Loucy (cell line): ENCODE results near the gene LYSET.
"Not testable (repeated sequence)": the region's sequence is repeated elsewhere in the genome, so short reads cannot be mapped to it uniquely, and the experiment has no call there.

Experiments
- EZH2phosphoT487 ChIP-seq: fragments of 200-600 bp; IDR thresholded peaks from 2 replicates; pipeline ENCODE4 v1.6.1; 2018; ENCODE audit warnings: antibody characterized with exemption, mild to moderate bottlenecking, moderate library complexity, borderline replicate concordance
- TF ChIP-seq, protein P1 (sequence below): fragments of 200-600 bp; sonication (generic); conservative IDR thresholded peaks from 2 replicates; pipeline ENCODE4 v1.5.1; 2014; ENCODE audit warnings: mild to moderate bottlenecking, antibody characterized with exemption, low read length

DNA sequence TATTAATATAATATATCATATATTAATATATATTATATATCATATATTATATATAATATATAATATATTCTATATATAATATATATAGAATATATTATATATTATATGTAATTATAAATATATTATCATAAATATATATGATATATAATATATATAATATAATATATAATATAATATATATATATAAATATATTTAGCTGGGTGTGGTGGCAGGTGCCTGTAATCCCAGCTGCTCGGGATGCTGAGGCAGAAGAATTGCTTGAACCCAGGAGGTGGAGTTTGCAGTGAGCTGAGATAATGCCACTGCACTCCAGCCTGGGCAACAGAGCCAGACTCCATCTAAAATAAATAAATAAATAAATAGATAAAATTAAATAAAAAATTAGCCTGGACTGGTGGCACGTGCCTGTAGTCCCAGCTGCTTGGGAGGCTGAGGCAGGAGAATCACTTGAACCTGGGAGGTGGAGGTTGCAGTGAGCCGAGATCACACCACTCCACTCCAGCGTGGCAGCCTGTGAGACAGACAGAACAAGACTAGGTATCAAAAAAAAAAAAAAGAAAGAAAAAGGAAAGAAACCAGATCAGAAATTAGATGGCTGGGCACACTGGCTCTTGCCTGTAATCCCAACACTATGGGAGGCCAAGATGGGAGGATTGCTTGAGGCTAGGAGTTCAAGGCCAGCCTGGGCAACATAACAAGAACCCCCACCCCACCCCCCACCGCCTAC lies 25.3 kb upstream of the LYSET start:
- TF ChIP-seq, protein P1, sequence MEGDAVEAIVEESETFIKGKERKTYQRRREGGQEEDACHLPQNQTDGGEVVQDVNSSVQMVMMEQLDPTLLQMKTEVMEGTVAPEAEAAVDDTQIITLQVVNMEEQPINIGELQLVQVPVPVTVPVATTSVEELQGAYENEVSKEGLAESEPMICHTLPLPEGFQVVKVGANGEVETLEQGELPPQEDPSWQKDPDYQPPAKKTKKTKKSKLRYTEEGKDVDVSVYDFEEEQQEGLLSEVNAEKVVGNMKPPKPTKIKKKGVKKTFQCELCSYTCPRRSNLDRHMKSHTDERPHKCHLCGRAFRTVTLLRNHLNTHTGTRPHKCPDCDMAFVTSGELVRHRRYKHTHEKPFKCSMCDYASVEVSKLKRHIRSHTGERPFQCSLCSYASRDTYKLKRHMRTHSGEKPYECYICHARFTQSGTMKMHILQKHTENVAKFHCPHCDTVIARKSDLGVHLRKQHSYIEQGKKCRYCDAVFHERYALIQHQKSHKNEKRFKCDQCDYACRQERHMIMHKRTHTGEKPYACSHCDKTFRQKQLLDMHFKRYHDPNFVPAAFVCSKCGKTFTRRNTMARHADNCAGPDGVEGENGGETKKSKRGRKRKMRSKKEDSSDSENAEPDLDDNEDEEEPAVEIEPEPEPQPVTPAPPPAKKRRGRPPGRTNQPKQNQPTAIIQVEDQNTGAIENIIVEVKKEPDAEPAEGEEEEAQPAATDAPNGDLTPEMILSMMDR = not testable (repeated sequence)
- not testable (repeated sequence) for TF ChIP-seq EZH2phosphoT487
